Stimulated activated CD8-positive, alpha-beta memory T cell treated with anti-CD3 and anti-CD28 coated beads, Interleukin-4, amount 100 ng/mL, for 4 hours (primary cell): ENCODE data around the gene CHST15.

Experiments used
- DNase-seq, 2 donors: peaks; one replicate each; pipeline ENCODE4 v3.0.0-alpha.2; 2020; ENCODE audit warnings: low read depth in 2 of 2, low spot score in 1 of 2

The CHST15 gene

DNA sequence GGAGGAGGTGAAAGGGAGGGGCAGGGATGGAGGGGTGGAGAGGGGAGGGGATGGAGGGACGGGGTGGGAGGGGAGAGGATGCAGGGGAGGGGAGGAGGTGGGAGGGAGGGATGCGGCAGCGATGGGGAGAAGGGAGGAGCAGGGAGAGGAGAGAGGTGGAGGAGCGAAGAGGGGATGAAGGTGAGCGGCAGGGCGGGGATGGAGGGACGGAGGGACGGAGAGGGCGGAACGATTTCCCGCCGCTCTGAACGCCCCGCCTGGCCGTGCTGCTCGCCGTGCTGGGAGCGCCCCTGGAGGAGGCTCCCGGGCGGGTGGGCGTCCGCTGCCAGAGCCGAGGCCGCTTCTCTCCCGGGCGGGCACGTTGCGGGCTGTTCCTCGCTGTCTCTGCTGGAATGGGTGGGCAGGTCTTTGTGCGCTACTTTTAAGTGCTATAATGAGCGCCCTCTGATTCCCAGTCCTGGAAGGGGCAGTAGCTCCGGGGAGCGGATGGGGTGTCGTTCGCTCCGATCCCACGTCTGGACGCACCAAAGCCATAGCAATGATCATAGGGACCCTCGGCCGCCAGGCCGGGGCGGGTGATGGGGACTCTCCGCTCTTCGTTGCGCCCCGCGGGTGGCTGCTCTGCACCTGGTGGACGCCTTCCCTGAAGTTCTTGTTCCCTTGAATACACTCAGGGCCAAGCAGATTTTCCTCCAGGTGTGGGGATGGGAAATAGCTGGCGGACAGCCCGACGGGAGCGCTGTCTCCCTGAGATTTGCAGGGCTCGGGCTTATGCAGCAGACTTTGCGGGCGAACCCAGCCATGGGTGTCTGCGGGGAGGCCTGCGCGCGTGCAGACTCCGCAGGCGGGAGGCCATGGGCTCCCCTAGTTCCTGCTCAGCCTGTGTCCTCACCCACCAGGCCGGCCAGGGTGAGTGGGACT lies 120.7 kb downstream of the CHST15 start:
- no peak for DNase-seq

DNA sequence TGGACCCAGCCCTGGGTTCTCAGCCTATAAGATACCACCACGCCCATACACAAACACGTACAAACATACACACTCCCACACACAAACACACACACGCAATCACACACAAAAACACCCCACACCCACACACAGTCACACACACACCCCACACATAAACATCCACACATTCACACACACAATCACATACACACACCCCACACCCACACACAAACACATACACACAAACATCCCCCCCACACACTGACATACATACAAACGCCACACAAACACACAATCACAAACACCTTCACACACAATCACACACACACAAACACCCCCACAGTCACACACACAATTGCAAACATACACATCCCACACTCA lies 122.5 kb downstream of the CHST15 start:
- no peak for DNase-seq

DNA sequence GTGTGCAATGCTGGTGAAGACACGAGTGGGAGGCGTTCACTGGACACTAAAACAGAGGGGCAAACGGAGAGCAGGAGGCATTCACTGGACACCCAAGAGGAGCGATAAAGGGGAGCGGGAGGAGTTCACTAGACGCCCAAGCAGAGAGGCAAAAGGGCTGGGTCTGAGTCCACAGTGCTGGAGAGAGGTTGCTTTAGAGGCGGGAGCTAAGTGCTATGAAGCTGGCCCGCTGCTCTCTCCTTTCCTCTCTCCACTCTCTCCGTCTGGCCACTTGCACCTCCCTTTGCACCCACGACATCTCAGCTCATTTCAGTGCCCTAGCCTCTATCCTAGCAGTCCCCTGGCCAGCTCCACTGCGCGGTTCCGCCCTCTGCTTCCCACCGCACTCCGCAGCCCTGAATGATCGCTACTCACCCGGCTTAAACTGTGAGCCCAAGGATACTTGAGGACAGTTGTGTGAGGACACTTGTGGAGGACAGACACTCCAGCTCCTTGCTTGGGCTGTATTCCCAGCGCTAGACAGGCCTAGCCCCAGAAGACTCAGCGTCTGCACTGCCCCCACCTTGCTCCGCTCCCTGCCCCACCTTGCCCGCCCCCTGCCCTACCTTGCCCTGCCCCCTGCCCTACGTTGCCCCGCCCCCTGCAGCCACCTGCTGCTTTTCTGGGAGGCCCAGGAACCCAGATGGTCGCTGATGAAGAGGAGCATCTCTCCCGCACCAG lies 123.0 kb downstream of the CHST15 start:
- DNase-seq: no peak

DNA sequence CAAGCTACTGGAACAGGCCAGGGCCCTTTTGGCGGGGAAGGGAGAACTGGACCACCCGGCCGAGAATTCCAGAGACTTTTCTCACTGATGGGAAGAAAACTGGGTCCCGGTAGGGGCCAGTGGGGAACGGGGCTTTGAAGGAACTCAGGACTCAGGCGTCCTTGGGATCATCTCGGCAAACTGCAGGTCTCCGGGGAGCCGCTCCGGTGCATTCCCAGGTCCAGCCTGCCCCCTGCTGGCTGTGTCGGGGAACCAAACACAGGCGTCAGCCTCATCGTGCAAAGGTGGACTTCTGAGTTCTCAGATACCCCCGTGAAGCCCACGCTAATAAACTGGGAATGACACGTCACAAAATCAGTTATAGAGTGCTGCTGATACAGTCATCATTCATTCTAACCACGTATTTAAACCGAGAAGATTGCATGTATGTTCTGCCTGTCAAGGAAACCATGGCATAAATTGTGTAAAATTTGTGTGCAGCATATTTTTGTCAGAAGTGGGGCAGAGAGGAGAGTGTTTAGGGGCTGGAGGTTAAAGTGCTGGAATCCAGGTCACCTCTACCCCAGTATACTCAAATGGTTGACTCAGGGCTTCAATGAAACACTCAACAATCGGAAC lies 125.7 kb downstream of the CHST15 start:
- no peak for DNase-seq

DNA sequence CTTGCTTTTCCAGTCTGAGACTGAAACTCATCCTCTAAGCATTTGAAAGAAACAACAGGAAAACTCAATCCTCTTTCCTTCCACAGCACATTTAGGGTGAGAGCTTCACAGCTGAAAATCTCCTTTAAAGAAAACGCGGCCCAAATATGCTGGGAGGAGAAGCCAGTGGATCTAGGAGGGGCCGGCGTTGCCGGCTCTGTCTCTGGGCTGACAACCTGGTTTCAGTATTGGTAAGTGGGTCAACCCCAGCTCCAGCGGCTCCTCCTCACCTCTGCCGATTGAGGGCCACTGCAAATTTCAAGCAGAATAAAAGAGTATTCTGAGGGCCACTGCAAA lies 126.5 kb downstream of the CHST15 start:
- DNase-seq: no peak

DNA sequence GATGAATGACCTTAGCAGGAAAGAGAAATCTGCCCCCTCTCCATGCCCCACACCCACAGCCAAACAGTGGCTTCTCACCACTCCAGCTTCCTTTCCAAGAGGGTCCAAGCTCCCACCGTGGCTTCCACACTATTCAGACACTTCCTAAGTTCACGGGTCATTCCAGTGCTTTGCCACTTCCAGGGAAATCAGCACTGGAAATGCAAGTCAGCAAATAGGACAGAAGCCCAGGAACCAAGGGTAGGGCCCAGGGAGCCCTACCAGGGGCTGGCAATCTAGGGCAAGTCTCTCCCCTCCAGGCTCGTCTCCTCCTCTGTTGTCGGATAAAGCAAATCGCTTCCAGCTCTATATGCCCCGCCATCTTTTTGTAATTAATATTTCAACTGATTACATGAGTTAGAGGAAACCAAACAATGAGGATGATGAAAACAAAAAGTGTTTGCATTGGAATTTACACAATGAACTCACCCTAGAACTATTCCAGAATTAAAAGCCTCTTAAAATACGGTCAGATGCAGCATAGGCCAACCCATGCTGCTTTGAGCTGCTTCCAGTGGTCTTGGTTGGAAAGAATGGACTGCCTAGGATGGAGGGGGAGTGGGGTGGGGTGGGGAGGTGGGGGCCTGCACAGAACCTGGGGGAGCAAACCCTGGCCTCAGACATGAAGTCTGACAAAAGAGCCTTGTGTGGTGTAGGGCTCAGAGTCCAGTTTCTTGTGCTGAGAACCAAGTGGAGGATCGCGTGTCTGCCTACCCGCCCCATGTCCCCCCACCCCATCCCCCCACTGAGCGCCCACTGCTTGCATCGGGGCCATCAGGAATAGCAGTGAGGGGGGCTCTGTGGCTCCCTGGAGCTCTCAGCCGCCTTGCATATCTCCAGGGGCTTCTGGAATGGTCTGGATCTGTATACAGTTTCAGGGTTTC lies 127.2 kb downstream of the CHST15 start:
- DNase-seq: no peak

DNA sequence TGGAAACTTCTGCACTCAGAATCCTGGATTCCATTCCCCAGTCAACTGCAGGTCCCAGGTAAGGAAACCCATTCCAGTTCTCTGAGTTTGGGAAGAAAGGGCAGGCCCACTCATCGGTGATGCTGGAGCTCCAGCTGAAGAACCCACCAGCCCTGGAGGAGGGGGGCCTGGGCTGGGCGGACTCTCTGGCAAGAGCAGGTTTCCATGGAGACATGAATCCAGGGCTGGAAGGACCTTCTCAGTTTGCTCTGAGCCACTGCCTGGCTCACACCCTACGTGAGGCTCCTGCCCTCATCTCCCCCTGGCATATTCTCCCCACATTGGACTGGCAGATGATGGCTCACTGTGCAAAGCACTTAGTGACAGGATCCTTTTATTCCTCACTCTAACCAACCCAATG lies 128.4 kb downstream of the CHST15 start:
- no peak for DNase-seq

DNA sequence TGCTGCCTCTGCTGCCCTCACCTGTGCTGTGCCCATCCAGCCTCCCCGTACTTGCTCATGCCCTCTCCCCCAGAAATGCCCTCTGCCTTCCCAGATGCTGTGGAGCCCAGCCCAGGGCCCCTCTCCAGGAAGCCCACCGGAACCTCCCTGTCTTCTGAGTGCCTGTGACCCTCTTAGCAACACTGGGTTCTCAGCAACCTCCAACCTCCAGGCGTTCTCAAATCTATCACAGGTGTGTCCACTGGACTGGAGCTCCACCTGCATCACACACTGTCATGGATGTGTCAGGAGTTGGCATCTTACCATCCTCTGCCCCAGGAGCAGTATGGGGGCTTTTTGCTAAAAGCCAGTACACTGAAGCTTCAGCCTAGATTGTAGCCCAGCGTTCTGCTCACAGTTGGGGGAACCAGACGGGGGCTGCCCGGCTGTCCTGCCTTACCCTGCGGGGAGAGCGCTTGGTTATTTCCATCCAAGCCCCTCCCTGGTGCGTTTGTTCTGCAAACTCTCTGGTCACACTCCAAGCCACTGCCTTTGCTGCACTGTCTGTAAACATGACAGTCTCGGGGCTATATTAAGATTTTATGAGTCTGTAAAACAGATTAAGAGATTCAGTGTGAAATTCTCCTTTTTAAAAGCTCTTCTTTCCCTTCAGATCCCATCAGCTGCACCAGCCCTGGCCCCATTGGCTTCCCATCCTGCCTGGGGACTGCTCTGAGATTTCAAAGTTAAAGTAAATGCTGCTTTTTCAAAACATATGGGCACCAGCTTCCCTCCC lies 130.5 kb downstream of the CHST15 start:
- DNase-seq: no peak

DNA sequence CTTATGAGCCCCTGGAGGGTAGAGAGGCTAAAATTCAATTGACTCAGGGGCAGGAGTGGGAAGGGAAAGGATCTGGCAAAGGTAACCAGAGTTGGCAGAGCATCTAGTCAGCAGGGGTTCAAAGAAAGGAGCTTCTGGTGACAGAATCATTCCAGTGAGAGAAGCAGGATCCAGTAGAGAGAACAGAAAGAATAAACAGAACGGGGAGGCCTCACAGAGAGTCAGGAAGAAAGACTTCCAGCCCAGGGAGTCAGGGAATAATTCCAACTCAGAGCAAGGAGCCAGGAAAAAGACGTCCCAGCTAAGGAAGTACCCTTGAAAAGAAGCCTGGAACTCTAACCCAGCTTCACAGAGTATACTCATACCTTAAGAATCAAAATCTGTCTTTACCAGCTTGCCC lies 135.2 kb downstream of the CHST15 start:
- DNase-seq: no peak
